K562 (cell line): ENCODE data around the gene MAP3K14. TPM values are rescaled to one million over a fixed set of nuclear protein-coding genes. Genes with fewer than 3 reads are reported as not detected.
A peak's percentile ranks its signal among the peaks of the same experiment; 100 is the strongest.

ENCODE experiments used
- ARID4B ChIP-seq: sonication (generic); formaldehyde crosslinking; IDR thresholded peaks from 2 replicates; pipeline ENCODE4 v1.8.0; 2022; ENCODE audit warnings: mild to moderate bottlenecking, missing genetic modification reagents
- BRF1 ChIP-seq: IDR thresholded peaks from 3 replicates; pipeline ENCODE4 v1.6.1; 2011; ENCODE audit warnings: borderline replicate concordance, mild to moderate bottlenecking; ENCODE audit not compliant: insufficient read length; ENCODE audit errors: extremely low read depth
- CBX2 ChIP-seq: fragments of 200-600 bp; sonication (generic); IDR thresholded peaks from one replicate; pipeline ENCODE4 v1.6.1; 2012; ENCODE audit warnings: mild to moderate bottlenecking, low read length, inconsistent platforms; ENCODE audit not compliant: insufficient read depth, poor library complexity, severe bottlenecking
- E2F6 ChIP-seq, 2 experiments: IDR thresholded peaks; 2 replicates each; pipeline ENCODE4 v1.6.1; 2011; ENCODE audit warnings: borderline replicate concordance in 1 of 2, control low read depth in 1 of 2, low read depth in 1 of 2, low read length in 1 of 2, mild to moderate bottlenecking in 1 of 2, mixed read lengths in 1 of 2, moderate library complexity in 1 of 2; ENCODE audit not compliant: insufficient read depth in 1 of 2, insufficient read length in 1 of 2, poor library complexity in 1 of 2, severe bottlenecking in 1 of 2; ENCODE audit errors: extremely low read depth in 1 of 2
- HBP1 ChIP-seq: fragments of 450-650 bp; formaldehyde crosslinking; IDR thresholded peaks from 2 replicates; pipeline ENCODE4 v1.4.0; 2022; ENCODE audit warnings: missing genetic modification characterization
- HNRNPL ChIP-seq: fragments of 200-400 bp; formaldehyde crosslinking; IDR thresholded peaks from 2 replicates; pipeline ENCODE4 v1.6.1; 2017; ENCODE audit warnings: low read depth, mild to moderate bottlenecking, low read length
- PHF8 ChIP-seq: fragments of 200-600 bp; sonication (generic); IDR thresholded peaks from 2 replicates; pipeline ENCODE4 v1.6.1; 2012; ENCODE audit warnings: mixed run types, mild to moderate bottlenecking, inconsistent platforms, low read length, moderate library complexity, borderline replicate concordance
- POLR2G ChIP-seq: fragments of 200-400 bp; formaldehyde crosslinking; IDR thresholded peaks from 2 replicates; pipeline ENCODE4 v1.6.1; 2017; ENCODE audit warnings: low read depth, mild to moderate bottlenecking, antibody characterized with exemption, low read length, moderate library complexity
- RBM22 ChIP-seq: fragments of 200-400 bp; formaldehyde crosslinking; IDR thresholded peaks from 2 replicates; pipeline ENCODE4 v1.6.1; 2018; ENCODE audit warnings: low read length, low read depth; ENCODE audit not compliant: poor library complexity, severe bottlenecking
- RBM39 ChIP-seq: fragments of 200-400 bp; formaldehyde crosslinking; optimal IDR thresholded peaks from 2 replicates; pipeline ENCODE3; 2018; ENCODE audit warnings: low read depth, low read length
- SAP30 ChIP-seq: fragments of 200-600 bp; sonication (generic); IDR thresholded peaks from 2 replicates; pipeline ENCODE4 v1.6.1; 2012; ENCODE audit warnings: borderline replicate concordance, low read depth, mild to moderate bottlenecking, moderate library complexity, low read length, control low read depth, inconsistent platforms; ENCODE audit not compliant: insufficient read depth, poor library complexity, severe bottlenecking
- THAP7 ChIP-seq: fragments of 250-450 bp; sonication (Bioruptor Pico); IDR thresholded peaks from 2 replicates; pipeline ENCODE4 v1.5.0; 2021
- ZBTB9 ChIP-seq: fragments of 450-650 bp; formaldehyde crosslinking; IDR thresholded peaks from 2 replicates; pipeline ENCODE4 v1.4.0; 2020; ENCODE audit warnings: mild to moderate bottlenecking, moderate library complexity
- polyA plus RNA-seq, 8 experiments: library from polyadenylated mRNA; depleted of rRNA in 4 of 8; stranded (reverse) in 5 of 8; unstranded in 3 of 8; fragments of >200 nt; fragmentation: Nextera tagmentation in 2 of 8; fragmentation: Illumina TruSeq in 1 of 8; extraction: Ambion mirVana in 2 of 8; extraction: Trizol in 1 of 8; gene quantifications; 2 replicates each; pipeline versions ENCODE4 v1.2.1 to v1.2.3, GENCODE V29; 2011 to 2014; ENCODE audit warnings: inconsistent platforms in 1 of 8, missing spikeins in 1 of 8
- total RNA-seq, 7 experiments: library from RNA; depleted of rRNA in 6 of 7; stranded (reverse); fragments of >200 nt in 6 of 7; fragmentation: Illumina TruSeq in 2 of 7; extraction: Trizol in 2 of 7; gene quantifications; 2 replicates each; pipeline versions ENCODE4 v1.2.1 to v1.2.3, GENCODE V29; 2011 to 2021; ENCODE audit warnings: low replicate concordance in 1 of 7

Gene MAP3K14
- total and polyA plus RNA-seq, 9 of the 15 experiments (the other 6 are each of a cell fraction or from before 2014, with no cell fraction given), result 0.45 to 8.7 (median 3.2) TPM

- 0 out of 2 replicates have a peak, but pooled peaks have one; percentile 46 for TF ChIP-seq ZBTB9 (CRISPR knock-in tag)
- TF ChIP-seq SAP30, result peak; percentile 68
- no peak for TF ChIP-seq BRF1
- peak; percentile 80 for TF ChIP-seq POLR2G
- no peak for TF ChIP-seq HBP1
- TF ChIP-seq ARID4B, result peak; percentile 44; the same call in 1 of the 2 replicates
- TF ChIP-seq E2F6 (IDR thresholded peaks at IDR 0.05; ENCODE audit: borderline replicate concordance in 1 of 2, extremely low read depth in 1 of 2, insufficient read depth in 1 of 2, insufficient read length in 1 of 2, low read depth in 1 of 2, low read length in 1 of 2, poor library complexity in 1 of 2, severe bottlenecking in 1 of 2), result peak in 1 of 2 experiments; percentile 48
- peak; percentile 24 for TF ChIP-seq RBM22
- no peak for TF ChIP-seq CBX2
- TF ChIP-seq THAP7, result 0 out of 2 replicates have a peak, but pooled peaks have one; percentile 39
- TF ChIP-seq PHF8, result peak; percentile 16; the same call in 1 of the 2 replicates
- no peak for TF ChIP-seq RBM39
- no peak for TF ChIP-seq HNRNPL
Measured at GRCh38 chr17:45248132-45248957, 68.5 kb downstream of the MAP3K14 start (continued).
